Epithelial cell of esophagus (primary cell): ENCODE data around the gene AADAT.

Experiments used
- DNase-seq: peaks from one replicate; pipeline ENCODE4 v3.0.0; 2010; ENCODE audit warnings: low read depth
- H3K4me3 ChIP-seq: 2 replicates; pipeline ENCODE4 v1.5.1; 2011; ENCODE audit warnings: mild to moderate bottlenecking, low read length, control low read depth
- TF ChIP-seq, protein P1 (sequence below): IDR thresholded peaks from 2 replicates; pipeline ENCODE4 v1.5.1; 2011; ENCODE audit warnings: low read depth, mild to moderate bottlenecking, low read length, control low read depth, inconsistent platforms; ENCODE audit not compliant: insufficient read depth; ENCODE audit errors: missing control alignments

Gene AADAT

DNA sequence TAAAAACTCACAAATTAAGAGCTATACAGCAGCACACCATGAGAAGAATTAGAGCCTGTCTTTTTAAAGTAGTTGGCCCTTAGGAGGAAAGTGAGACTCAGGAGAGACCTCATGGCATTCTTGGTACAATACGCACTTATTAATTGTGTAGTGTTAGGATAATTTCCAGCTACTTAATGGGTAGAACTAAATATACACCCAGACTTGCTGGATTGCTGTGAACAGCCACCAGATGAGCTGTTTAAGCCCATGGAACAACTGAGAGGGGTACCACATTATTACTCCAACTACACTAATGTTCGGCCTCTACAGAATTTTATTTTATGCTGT lies 77.2 kb downstream of the AADAT start:
- TF ChIP-seq, protein P1, sequence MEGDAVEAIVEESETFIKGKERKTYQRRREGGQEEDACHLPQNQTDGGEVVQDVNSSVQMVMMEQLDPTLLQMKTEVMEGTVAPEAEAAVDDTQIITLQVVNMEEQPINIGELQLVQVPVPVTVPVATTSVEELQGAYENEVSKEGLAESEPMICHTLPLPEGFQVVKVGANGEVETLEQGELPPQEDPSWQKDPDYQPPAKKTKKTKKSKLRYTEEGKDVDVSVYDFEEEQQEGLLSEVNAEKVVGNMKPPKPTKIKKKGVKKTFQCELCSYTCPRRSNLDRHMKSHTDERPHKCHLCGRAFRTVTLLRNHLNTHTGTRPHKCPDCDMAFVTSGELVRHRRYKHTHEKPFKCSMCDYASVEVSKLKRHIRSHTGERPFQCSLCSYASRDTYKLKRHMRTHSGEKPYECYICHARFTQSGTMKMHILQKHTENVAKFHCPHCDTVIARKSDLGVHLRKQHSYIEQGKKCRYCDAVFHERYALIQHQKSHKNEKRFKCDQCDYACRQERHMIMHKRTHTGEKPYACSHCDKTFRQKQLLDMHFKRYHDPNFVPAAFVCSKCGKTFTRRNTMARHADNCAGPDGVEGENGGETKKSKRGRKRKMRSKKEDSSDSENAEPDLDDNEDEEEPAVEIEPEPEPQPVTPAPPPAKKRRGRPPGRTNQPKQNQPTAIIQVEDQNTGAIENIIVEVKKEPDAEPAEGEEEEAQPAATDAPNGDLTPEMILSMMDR, result no peak
- DNase-seq, result no peak
- H3K4me3 ChIP-seq, result no peak overlapping the region

DNA sequence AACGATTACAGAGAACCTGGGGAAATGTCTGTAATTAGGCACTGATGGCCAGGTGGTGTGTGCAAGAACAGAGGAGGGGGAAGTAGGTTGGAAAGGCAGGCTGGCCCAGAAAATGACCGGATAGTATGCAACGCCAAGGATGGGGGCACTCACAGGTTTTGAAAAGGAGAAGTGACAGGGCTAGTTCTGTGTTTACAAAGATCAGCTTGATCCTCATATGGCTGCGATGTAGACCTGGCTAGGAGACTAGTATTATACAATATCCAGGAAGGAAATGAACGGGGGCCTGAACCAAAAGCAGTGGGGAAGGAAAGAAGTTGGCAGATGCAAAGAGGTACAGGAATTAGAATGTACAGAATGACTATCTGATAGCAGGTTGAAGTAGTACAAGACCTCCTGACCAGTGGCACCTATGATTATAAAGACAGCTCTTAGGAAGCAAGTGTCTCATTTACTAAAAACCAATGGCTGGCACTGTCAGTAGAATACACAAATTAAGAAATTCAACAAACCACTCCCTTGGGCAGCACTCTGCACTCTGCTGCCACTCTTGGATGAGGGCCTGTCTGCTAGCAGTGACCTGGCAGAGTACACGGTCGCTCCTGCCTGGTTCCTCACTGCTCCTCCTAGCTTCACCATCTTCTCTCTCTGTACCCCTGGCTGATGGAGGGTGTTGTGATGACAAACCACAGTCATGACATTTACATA lies 77.7 kb downstream of the AADAT start:
- no peak for DNase-seq
- H3K4me3 ChIP-seq, result no peak overlapping the region
- TF ChIP-seq, protein P1, result no peak
